GM12878 (cell line): ENCODE measurements around the gene MRPL50.

Source experiments
- BRCA1 ChIP-seq: IDR thresholded peaks from 2 replicates; pipeline ENCODE4 v1.6.1; 2011; ENCODE audit warnings: low read depth, low read length, improper control_type of control experiment
- CTCF ChIP-seq, 3 experiments: IDR thresholded peaks in 2 of 3; conservative IDR thresholded peaks in 1 of 3; 2 replicates each; pipeline ENCODE4 v1.5.1; 2011; ENCODE audit warnings: low read depth in 3 of 3, low read length in 3 of 3, mild to moderate bottlenecking in 3 of 3, control low read depth in 2 of 3, moderate library complexity in 2 of 3, inconsistent platforms in 1 of 3, mixed read lengths in 1 of 3; ENCODE audit not compliant: control insufficient read depth in 2 of 3, insufficient read depth in 1 of 3; ENCODE audit errors: extremely low read depth in 1 of 3
- IKZF2 ChIP-seq, 2 experiments: fragments of 450-650 bp; IDR thresholded peaks; 2 replicates each; pipeline ENCODE4 v1.6.1; 2017; ENCODE audit warnings: mild to moderate bottlenecking in 2 of 2, moderate library complexity in 2 of 2
- RFX5 ChIP-seq: IDR thresholded peaks from 2 replicates; pipeline ENCODE4 v1.6.1; 2011; ENCODE audit warnings: low read depth, low read length, improper control_type of control experiment
- ZNF274 ChIP-seq: IDR thresholded peaks from one replicate; pipeline ENCODE4 v1.8.0; 2011; ENCODE audit not compliant: insufficient read length, insufficient read depth
- TF ChIP-seq, protein P1 (sequence below): IDR thresholded peaks from 2 replicates; pipeline ENCODE4 v1.6.1; 2012; ENCODE audit warnings: low read length, inconsistent platforms

GRCh38 chr9:101362450-101362849, 36.0 kb downstream of the MRPL50 start:
- no peak for TF ChIP-seq RFX5
- TF ChIP-seq, protein P1, sequence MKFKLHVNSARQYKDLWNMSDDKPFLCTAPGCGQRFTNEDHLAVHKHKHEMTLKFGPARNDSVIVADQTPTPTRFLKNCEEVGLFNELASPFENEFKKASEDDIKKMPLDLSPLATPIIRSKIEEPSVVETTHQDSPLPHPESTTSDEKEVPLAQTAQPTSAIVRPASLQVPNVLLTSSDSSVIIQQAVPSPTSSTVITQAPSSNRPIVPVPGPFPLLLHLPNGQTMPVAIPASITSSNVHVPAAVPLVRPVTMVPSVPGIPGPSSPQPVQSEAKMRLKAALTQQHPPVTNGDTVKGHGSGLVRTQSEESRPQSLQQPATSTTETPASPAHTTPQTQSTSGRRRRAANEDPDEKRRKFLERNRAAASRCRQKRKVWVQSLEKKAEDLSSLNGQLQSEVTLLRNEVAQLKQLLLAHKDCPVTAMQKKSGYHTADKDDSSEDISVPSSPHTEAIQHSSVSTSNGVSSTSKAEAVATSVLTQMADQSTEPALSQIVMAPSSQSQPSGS = no peak
- no peak for TF ChIP-seq BRCA1
- no peak for TF ChIP-seq IKZF2 (IDR thresholded peaks at IDR 0.05)
- TF ChIP-seq ZNF274 = no peak
- no peak for TF ChIP-seq CTCF (IDR thresholded peaks at IDR 0.05 in 2 of 3, conservative IDR thresholded peaks at IDR 0.05 in 1 of 3; ENCODE audit: control insufficient read depth in 2 of 3, extremely low read depth in 1 of 3, insufficient read depth in 1 of 3, low read depth in 3 of 3, low read length in 3 of 3)
